ENCODE measurements around the gene PLEKHM3. TPM values are rescaled to one million over a fixed set of nuclear protein-coding genes. Genes with fewer than 3 reads are reported as not detected.

Gene PLEKHM3
- total and polyA plus RNA-seq, 2 of the 4 experiments (the other 2 are of a cell fraction), result 2.4 to 11.3 TPM

DNA sequence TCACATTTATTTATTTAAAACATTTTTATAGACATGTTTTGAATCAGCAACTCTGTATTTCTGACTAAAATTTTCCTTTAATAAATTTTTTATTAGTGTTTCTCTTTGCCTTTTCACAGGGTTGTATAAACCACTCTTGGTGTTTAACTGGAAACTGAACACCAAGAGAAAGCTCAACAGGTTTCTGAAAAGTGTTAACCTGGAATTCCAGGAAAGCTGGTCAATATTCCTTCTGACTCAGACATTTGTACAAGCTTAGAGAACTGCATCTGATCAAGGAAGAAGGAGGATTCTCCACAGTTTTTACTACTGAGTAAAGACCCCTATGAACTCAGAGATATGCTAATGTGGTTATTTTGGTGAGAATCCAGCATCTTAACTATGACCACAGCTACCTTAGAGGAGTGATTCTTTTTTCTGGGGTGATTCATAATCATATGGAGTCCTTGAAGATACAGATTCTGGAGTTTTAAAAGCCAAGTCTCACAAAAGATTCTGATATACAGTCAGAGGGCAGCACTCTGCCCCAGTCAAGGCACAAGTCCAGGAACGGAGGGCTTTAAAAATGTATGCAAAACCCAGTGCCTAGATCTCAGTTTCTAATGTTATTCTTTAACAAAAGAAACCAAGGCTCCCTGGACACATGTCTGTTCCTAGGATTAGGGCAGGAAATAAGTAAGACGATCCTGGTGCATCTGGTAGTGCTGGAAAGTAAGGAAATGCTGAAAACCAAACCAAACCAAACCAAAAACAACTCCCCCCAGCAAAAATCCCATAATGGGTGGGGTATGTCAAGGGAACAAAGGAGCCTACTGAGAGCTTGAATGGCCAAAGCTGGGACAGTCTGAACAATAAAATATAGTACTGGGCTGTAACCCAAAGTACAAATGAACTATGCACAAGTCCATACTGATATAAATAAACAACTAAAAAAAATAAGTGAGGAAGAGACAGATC, 170.6 kb downstream of the PLEKHM3 start (continued):
- TF ChIP-seq, protein P1, sequence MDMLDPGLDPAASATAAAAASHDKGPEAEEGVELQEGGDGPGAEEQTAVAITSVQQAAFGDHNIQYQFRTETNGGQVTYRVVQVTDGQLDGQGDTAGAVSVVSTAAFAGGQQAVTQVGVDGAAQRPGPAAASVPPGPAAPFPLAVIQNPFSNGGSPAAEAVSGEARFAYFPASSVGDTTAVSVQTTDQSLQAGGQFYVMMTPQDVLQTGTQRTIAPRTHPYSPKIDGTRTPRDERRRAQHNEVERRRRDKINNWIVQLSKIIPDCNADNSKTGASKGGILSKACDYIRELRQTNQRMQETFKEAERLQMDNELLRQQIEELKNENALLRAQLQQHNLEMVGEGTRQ (IDR thresholded peaks at IDR 0.05; ENCODE audit: low read depth, low read length), result no peak

DNA sequence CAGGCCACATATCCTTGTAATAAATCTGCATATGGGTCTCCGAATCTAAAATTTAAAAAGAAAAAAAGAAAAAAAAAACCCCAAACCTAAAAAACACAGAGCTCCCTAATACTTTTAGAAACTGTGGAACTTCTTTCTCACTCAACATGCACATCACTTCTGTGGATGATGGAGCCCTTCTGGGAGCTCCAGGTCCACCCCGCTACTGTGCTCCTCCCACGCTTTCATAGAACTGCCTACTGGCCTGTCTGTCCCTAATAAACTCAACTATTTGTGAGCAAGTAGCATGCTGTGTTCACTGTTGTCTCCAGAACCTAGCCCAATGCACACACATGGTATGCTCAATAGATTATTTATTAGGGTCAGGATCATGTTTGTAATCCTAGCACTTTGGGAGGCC, 172.5 kb downstream of the PLEKHM3 start:
- Histone ChIP-seq H3K9ac (ENCODE audit: low read depth, low read length) (no peak overlapping the region), H3K23ac (ENCODE audit: low read depth, low read length) (no peak overlapping the region), H3K14ac (replicated peaks; ENCODE audit: low read depth, low read length) (no peak overlapping the region), H3K18ac (ENCODE audit: low read depth, low read length) (no peak overlapping the region), H3K56ac (ENCODE audit: extremely low read depth, insufficient read depth, low read length) (no peak overlapping the region), H3K27ac (ENCODE audit: insufficient read depth, low read length) (no peak overlapping the region), H2AFZ (replicated peaks; ENCODE audit: low read length, poor library complexity) (no peak overlapping the region), H2AK9ac (replicated peaks; ENCODE audit: low read depth, low read length, poor library complexity) (no peak overlapping the region), H4K91ac (ENCODE audit: insufficient read depth, low read depth, low read length) (no peak overlapping the region), H2BK15ac (ENCODE audit: low read depth, low read length) (no peak overlapping the region), H3K4ac (ENCODE audit: low read depth, low read length) (no peak overlapping the region), H3K9me3 (ENCODE audit: control insufficient read depth, insufficient read depth, low read length) (no peaks in the 10 kb centered on the region), H3K4me3 (ENCODE audit: insufficient read depth, low read depth, low read length) (no peak overlapping the region), H4K8ac (ENCODE audit: low read depth in 2 of 2, low read length in 2 of 2) (no peak overlapping the region), H4K5ac (ENCODE audit: low read depth, low read length) (no peak overlapping the region), H2BK5ac (ENCODE audit: low read depth, low read length, poor library complexity, severe bottlenecking) (no peak overlapping the region), H3K79me1 (ENCODE audit: low read depth in 1 of 2, low read length in 2 of 2) (no peaks in the 10 kb centered on the region), H2BK120ac (ENCODE audit: low read depth, low read length) (no peak overlapping the region), H3K27me3 (ENCODE audit: control insufficient read depth, insufficient read depth, low read length) (no peaks in the 10 kb centered on the region), H4K20me1 (ENCODE audit: insufficient read depth, low read length) (no peaks in the 10 kb centered on the region), H3K4me2 (ENCODE audit: low read depth, low read length) (no peak overlapping the region), H2AK5ac (ENCODE audit: low read depth, low read length) (no peak overlapping the region), H3K4me1 (ENCODE audit: control insufficient read depth, insufficient read depth, low read length) (peaks cover 2% of the 10 kb centered on the region; the same call in 1 of the 2 replicates), H3K36me3 (ENCODE audit: control insufficient read depth, insufficient read depth, low read length) (no peaks in the 10 kb centered on the region), H2BK20ac (ENCODE audit: low read depth, low read length) (no peak overlapping the region), H3K9me1 (ENCODE audit: insufficient read depth, low read length) (peaks cover 2% of the 10 kb centered on the region; the same call in 1 of the 2 replicates)
- ChIA-PET CTCF (interaction anchor here (0.6 kb wide), 1 partner anchor 89 kb away, joined by 3 read pairs; no protein-coding TSS in a partner anchor), POLR2A (ENCODE audit: unreplicated experiment) (no interaction called here)
- DNase-seq, result no peak
- in situ Hi-C loops (cut with MboI; ENCODE audit: low sequenced_read_pairs), result no loop called here
- intact Hi-C loops (cut with micrococcal nuclease), result no loop called here
- dilution Hi-C loops (cut with HindIII; ENCODE audit: low sequenced_read_pairs, unreplicated experiment), result no loop called here
- TF ChIP-seq CHD1 (IDR thresholded peaks at IDR 0.05; ENCODE audit: low read depth, low read length) (no peak), FOS (IDR thresholded peaks at IDR 0.05; ENCODE audit: low read depth, low read length) (no peak), RFX5 (IDR thresholded peaks at IDR 0.05; ENCODE audit: low read depth, low read length) (no peak), NFE2L2 (IDR thresholded peaks at IDR 0.05; ENCODE audit: low read depth, low read length) (no peak), POLR2A (IDR thresholded peaks at IDR 0.05; ENCODE audit: low read depth, low read length) (no peak), RAD21 (IDR thresholded peaks at IDR 0.05; ENCODE audit: low read length) (no peak)
- TF ChIP-seq, protein P1 (IDR thresholded peaks at IDR 0.05; ENCODE audit: low read depth, low read length), result no peak
- no CpG with 5 or more reads among the region's 3 CpGs for WGBS, 2 experiments (ENCODE audit: extremely low coverage in 2 of 2, insufficient read length in 1 of 2)
- no TSS peak for BruUV-seq (replicated peaks)
- no peak for ATAC-seq (ENCODE audit: low read depth)

All from IMR-90 (cell line).